Neutrophil (primary cell): ENCODE measurements around the gene SIGLEC1.

Experiments
- H3K27ac ChIP-seq: fragments of 200-600 bp; sonication (generic); 2 replicates; pipeline ENCODE4 v1.5.1; 2016; ENCODE audit warnings: mild to moderate bottlenecking, moderate library complexity
- H3K27me3 ChIP-seq: fragments of 200-600 bp; sonication (generic); 2 replicates; pipeline ENCODE4 v1.6.0; 2016; ENCODE audit warnings: mild to moderate bottlenecking
- H3K36me3 ChIP-seq: fragments of 200-600 bp; sonication (generic); 2 replicates; pipeline ENCODE4 v1.5.1; 2017
- H3K4me1 ChIP-seq, 2 experiments: fragments of 200-600 bp in 1 of 2; sonication (generic) in 1 of 2; 1 replicate in 1 of 2; 2 replicates in 1 of 2; pipeline versions ENCODE4 v1.5.1 to v1.6.1; 2013 to 2016; ENCODE audit warnings: low read depth in 1 of 2, low read length in 1 of 2, mild to moderate bottlenecking in 1 of 2, moderate library complexity in 1 of 2; ENCODE audit not compliant: control insufficient read depth in 1 of 2, insufficient read depth in 1 of 2
- H3K4me3 ChIP-seq, 2 experiments: fragments of 200-600 bp in 1 of 2; sonication (generic) in 1 of 2; 1 replicate in 1 of 2; 2 replicates in 1 of 2; pipeline ENCODE4 v1.5.1; 2013 to 2016; ENCODE audit warnings: low read depth in 1 of 2, low read length in 1 of 2, mild to moderate bottlenecking in 1 of 2, moderate library complexity in 1 of 2
- H3K9me3 ChIP-seq: fragments of 200-600 bp; sonication (generic); 2 replicates; pipeline ENCODE4 v1.5.1; 2016
- TF ChIP-seq, protein P1 (sequence below): fragments of 200-600 bp; sonication (generic); IDR thresholded peaks from 2 replicates; pipeline ENCODE4 v1.5.1; 2016; ENCODE audit warnings: antibody characterized with exemption

The SIGLEC1 gene

DNA sequence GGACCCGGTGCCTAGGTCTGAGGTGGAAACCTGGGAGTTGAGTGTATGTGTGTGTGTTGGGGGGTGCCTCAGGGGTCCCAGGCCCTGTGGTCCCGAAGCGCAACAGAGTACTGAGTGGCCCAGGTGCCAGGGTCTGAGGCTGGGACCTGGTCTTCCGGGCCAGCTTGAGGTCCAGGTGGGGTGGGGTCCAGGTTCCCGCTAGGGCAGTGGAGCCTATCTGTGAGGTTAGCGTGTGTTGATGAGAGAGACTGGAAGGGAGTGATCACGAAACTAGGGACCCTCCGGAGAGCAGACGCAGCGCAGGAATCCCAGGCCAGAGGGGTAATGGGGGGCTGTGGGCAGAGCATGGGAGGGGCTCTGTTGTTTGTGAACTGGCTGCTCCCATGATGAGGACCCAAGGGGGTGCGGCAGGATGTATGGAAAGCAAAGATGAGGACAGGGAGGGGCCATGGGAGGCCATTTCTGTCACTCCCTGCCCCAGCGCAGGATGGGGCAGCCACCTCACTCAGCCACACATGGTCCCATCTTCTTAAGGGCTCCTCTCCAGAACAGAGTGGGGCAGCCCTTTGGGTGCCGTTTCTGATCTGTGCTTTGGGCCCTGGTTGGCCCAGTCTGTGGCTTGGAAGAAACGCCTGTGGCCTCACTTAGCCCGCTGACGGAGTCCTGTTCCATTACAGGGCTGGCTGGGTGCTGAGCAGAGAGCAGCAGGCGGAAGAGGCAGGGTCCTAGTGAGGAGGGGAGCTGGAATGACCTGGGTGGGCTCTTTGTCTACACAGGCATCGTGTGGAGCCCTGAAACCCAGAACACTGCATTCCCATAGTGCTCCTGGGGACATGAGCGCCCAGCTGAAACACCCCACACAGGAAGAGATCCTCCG, 21.0 kb upstream of the SIGLEC1 start:
- H3K4me3 ChIP-seq, result no peak overlapping the region
- TF ChIP-seq, protein P1, sequence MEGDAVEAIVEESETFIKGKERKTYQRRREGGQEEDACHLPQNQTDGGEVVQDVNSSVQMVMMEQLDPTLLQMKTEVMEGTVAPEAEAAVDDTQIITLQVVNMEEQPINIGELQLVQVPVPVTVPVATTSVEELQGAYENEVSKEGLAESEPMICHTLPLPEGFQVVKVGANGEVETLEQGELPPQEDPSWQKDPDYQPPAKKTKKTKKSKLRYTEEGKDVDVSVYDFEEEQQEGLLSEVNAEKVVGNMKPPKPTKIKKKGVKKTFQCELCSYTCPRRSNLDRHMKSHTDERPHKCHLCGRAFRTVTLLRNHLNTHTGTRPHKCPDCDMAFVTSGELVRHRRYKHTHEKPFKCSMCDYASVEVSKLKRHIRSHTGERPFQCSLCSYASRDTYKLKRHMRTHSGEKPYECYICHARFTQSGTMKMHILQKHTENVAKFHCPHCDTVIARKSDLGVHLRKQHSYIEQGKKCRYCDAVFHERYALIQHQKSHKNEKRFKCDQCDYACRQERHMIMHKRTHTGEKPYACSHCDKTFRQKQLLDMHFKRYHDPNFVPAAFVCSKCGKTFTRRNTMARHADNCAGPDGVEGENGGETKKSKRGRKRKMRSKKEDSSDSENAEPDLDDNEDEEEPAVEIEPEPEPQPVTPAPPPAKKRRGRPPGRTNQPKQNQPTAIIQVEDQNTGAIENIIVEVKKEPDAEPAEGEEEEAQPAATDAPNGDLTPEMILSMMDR, result no peak
- H3K27me3 ChIP-seq, result peaks cover 74% of the 10 kb centered on the region
- H3K4me1 ChIP-seq, result no peaks in the 10 kb centered on the region
- H3K36me3 ChIP-seq, result no peaks in the 10 kb centered on the region
- H3K9me3 ChIP-seq, result no peaks in the 10 kb centered on the region
- H3K27ac ChIP-seq, result no peak overlapping the region

DNA sequence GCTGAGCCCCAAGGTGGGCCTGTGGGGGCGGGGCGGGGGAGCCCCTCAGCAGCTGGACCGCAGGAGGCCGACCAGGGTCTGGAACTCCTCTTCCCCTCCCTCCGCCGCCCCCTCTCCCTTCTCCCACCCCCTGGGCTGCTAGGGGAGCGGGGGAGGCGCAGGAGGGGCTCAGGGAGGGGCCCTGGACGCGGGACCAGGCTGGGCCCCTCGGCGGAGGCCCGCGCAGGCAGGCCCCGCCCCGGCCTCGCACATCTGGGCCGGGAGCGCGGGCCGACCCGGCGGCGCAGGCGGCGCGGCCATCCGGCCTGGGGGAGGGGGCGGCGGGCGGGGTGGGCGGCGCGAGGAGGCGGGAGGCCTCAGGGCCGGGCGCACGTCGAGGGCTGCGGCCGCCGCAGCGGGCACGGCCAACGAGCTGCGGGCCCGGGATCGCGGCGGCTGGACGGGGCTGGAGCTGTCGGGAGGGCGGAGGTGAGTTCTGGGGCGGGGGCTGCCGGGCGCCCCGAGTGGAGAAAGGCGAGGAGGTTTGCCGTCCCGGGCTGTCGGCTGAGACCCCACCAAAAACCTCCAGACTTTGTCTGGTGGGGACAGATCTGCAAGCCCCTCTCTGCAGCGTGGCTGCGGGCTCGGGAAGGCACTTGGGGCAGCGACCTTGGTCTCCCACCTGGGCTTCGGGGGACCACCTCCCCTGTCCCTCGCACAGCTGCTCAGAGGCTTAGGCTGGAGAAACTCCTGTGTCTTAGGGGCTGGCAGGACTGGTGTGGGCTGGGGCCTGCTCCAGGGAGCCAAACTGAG, 20.1 kb upstream of the SIGLEC1 start, which contains the start of gene HSPA12B:
TSS of gene HSPA12B (plus strand) at position 359 of the 792 bp plus-strand sequence. CDS start 5,990 bp downstream, outside the sequence.
- Histone ChIP-seq H3K36me3 (no peaks in the 10 kb centered on the region), H3K27me3 (peaks cover 82% of the 10 kb centered on the region), H3K4me3 (no peak within 1 kb of the TSS), H3K4me1 (no peaks in the 10 kb centered on the region), H3K9me3 (no peaks in the 10 kb centered on the region), H3K27ac (no peak within 1 kb of the TSS)
- TF ChIP-seq, protein P1, result no peak

DNA sequence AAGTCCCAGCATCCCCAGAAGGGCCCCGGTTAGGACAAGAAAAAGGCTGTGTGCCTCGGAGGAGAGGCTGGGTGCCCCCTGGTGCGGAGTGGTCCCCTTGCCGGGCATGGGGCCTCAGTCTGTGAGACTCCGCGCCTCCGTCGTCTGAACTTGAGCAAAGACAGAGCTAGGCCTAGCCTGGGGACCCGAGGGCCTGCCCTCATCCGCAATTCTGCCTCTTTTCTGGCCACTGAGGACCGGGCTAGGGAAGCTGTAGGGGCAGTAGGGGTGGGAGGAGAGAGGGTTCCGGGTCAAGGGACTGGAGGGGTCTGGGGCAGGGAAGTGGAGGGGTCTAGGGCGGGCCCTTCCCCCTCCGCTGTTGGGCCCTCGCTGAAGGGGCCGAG, 19.5 kb upstream of the SIGLEC1 start:
- no peaks in the 10 kb centered on the region for H3K36me3 ChIP-seq
- no peaks in the 10 kb centered on the region for H3K9me3 ChIP-seq
- TF ChIP-seq, protein P1, result no peak
- H3K27me3 ChIP-seq, result peaks cover 88% of the 10 kb centered on the region
- H3K27ac ChIP-seq, result no peak overlapping the region
- H3K4me1 ChIP-seq, result no peaks in the 10 kb centered on the region
- no peak overlapping the region for H3K4me3 ChIP-seq

DNA sequence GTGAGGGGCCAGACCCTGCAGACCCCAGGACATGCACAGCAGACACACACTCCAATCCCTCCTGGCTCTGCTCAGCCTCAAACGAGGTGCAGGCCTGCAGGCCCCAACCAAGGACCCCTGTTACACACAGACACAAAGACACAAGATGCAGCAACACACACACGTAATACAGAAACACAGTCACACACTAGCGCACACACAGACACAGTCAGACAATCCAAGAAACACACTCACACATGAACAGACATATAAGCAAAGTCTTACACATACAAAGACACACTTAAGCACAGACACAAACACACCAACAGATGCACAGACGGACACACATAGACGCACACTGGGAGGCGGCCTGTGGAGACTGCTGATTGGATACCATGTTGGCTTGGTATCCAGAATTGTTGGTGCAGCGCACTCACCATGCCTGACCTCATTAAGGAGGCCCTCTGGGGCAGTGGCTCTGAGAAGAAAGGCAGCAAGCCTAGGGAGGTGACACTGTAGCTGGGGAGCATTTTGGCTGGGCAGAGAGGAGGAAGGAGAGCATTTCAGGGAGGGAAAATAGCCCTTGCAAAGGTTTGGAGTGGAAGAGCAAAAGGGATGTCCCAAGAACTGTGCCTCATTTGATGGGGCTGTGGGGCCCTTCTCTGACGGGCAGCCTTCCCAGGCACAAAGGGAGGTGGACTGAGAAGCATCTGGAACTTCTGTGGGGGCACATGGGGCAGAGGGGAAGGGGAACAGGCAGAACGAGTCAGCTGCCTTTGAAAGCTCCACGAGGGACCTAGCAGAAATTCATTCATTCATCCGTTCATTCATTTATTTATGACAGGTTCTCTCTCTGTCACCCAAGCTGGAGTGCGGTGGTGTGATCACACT, 18.6 kb upstream of the SIGLEC1 start:
- peaks cover 96% of the 10 kb centered on the region for H3K27me3 ChIP-seq
- H3K9me3 ChIP-seq, result no peaks in the 10 kb centered on the region
- H3K4me3 ChIP-seq, result no peak overlapping the region
- TF ChIP-seq, protein P1, result no peak
- H3K27ac ChIP-seq, result no peak overlapping the region
- no peaks in the 10 kb centered on the region for H3K36me3 ChIP-seq
- no peaks in the 10 kb centered on the region for H3K4me1 ChIP-seq
